Stimulated activated memory B cell treated with anti-CD40 and anti-IgM and Interleukin-4, amounts not matched to agents 10 μg/mL and 1 μg/mL and 100 μg/mL, for 72 hours (primary cell): Measurements from ENCODE around the gene MRPS14.
"Not testable (repeated sequence)": the region's sequence is repeated elsewhere in the genome, so short reads cannot be mapped to it uniquely, and the experiment has no call there.

Experiments used
- ATAC-seq: fragments of 150-1000 bp; cut with Tn5 transposase; 2 replicates; pipeline ENCODE4 v1.10.0; 2021
- H3K27ac Mint-ChIP-seq: one replicate; pipeline ENCODE4 v1.8.0; 2022; ENCODE audit warnings: mild to moderate bottlenecking, mixed read lengths
- H3K27me3 Mint-ChIP-seq: one replicate; pipeline ENCODE4 v1.8.0; 2022; ENCODE audit warnings: mixed read lengths
- H3K36me3 Mint-ChIP-seq: one replicate; pipeline ENCODE4 v1.8.0; 2022; ENCODE audit warnings: mixed read lengths
- H3K4me1 Mint-ChIP-seq: one replicate; pipeline ENCODE4 v1.8.0; 2022; ENCODE audit warnings: mixed read lengths
- H3K4me3 Mint-ChIP-seq: one replicate; pipeline ENCODE4 v1.8.0; 2022; ENCODE audit warnings: mild to moderate bottlenecking, moderate library complexity, mixed read lengths
- H3K9me3 Mint-ChIP-seq: one replicate; pipeline ENCODE4 v1.8.0; 2022; ENCODE audit warnings: mixed read lengths

MRPS14 gene

DNA sequence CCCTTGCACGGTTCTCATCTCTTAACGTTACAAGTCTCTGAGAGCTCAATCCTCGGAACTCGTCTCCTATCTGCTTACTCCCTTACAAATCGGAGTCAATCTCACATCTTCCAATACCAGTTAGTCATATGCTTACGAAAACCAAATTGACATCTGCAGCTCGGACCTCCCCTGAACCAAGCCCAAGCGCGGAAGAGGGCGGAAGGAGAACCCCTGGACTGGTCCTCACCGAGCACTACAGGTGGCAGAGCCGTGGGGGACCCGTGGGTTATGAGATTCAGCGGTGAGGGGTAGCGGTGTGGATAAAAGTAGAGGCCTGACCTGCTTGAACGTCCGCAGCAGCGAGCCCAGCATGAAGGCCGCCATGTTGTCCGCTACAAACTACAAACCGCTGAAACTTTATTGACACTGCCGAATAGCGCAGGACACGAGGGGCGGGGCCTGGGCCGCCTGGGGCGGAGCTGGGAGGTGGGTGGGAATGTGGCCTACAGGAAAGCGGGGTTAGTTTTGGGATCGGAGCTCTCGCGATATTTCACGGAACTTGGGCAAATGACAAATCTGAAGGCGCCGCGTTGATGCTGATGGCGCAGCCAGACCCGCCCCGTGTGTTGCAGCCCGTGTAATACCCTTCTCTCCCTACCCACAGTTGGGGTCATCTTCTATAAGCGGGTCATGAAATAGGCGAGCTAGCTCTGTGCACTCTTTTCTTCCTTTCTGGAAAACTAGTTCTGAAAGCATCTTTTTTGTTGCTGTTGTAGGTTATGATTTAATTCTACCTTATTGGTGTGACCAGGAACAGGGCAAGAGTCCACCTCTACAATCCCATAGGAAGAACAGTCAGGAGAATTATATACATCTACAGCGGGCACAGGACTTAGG is at the start of gene MRPS14:
Gene MRPS14, minus strand, starts transcription at position 383 of the 879 bp plus-strand sequence. Its CDS starts 17 bp downstream, at position 366.
- H3K4me1 Mint-ChIP-seq, result peaks cover 26% of the 10 kb centered on the region
- peaks cover 11% of the 10 kb centered on the region for H3K36me3 Mint-ChIP-seq
- no peaks in the 10 kb centered on the region for H3K27me3 Mint-ChIP-seq
- H3K9me3 Mint-ChIP-seq, result no peaks in the 10 kb centered on the region
- peak; percentile 97 for ATAC-seq
- peak within 1 kb of the TSS; percentile 88 for H3K4me3 Mint-ChIP-seq
- H3K27ac Mint-ChIP-seq, result peak within 1 kb of the TSS; percentile 87

DNA sequence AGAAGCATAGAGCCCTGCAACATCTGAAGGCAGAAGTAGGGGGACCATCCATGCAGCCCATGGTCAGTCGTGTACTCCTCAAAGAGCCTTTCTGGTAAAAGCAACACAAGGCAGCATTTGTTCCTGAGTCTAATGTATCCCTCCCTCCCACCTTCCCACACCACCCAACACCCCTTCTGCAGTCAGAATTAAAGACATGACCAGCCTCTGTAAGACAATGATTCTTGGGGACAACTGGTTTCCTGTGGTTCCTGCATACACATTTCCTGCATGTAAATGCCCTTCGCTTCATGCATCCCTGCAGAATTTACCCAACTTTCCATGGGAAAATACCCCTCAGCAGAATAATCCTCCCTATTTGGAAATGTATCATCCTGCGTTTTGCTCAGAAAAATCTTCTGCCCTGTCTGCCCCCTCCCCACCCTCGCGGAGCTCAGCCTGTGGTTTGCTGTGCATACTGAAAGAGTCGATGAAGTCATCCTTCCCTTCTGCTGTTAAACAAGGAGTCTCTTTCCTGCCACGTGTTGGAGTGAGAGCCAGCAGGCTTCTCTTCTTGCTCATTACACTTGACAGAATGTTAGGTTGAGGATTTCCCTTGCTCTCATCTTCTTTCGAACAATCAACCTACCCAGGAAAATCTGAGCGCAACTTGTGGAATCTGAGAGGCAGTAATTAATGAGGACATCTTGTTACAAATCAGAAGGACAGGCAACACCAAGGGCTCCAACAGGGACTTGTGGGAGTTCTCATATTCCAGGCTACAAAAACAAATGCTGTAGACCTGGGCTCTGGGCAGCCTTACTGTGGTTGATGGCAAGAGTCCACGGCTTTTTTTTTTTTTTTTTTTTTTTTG is 49.1 kb upstream of the MRPS14 start:
- H3K9me3 Mint-ChIP-seq, result no peaks in the 10 kb centered on the region
- H3K4me3 Mint-ChIP-seq, result no peak overlapping the region
- H3K27ac Mint-ChIP-seq, result no peak overlapping the region
- ATAC-seq, result no peak
- no peaks in the 10 kb centered on the region for H3K36me3 Mint-ChIP-seq
- peaks cover 46% of the 10 kb centered on the region for H3K27me3 Mint-ChIP-seq
- H3K4me1 Mint-ChIP-seq, result peaks cover 7% of the 10 kb centered on the region

DNA sequence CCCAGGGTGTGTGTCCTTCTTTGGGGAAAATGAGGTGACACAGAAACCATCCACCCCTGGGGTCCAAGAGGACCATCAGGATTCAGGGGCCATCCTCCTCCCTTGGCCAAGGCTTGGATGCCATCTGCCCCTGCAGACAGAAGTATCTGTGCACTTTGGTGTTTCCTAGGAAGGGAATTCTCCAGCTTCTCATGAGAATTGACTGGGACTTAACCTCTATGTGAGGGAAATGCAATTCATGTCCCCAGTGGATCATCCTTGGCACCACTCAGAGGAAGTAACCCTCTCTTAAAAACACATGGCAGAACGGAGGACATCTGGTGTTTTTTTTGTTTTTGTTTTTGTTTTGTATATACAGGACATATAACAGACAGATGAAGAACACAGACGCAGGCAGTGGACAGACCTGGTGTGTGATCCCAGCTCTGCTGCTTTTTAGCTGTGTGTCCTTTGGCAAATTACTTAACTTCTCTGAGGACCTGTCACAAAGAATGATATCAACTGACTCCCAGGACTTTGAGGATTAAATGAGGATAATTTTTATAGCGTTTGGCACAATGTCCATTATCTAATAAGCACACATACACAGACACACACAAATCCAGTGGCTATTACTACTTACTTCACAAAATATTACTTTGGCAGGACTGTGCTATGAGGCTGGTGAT is 48.2 kb upstream of the MRPS14 start:
- peaks cover 53% of the 10 kb centered on the region for H3K27me3 Mint-ChIP-seq
- H3K27ac Mint-ChIP-seq, result no peak overlapping the region
- peaks cover 7% of the 10 kb centered on the region for H3K4me1 Mint-ChIP-seq
- H3K36me3 Mint-ChIP-seq, result no peaks in the 10 kb centered on the region
- H3K9me3 Mint-ChIP-seq, result no peaks in the 10 kb centered on the region
- H3K4me3 Mint-ChIP-seq, result no peak overlapping the region
- ATAC-seq, result no peak

DNA sequence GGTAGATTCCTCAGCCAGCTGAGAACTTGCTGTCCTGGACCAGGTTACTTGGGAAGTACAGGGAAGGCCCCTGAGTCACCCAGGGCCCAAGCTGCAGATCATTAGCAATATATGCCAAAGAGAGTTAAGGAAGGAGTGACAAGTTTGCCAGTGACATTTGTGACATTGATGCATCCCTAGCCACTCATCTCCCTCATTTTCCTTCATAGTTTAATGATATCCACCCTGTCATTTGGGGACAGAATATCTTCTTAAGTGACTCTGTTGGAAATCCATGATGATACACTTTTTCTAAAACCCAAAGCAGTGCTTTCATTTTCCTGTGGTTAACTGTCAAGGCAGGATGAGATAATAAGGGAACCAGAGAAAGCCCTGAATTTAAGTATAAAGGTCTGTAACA is 47.6 kb upstream of the MRPS14 start:
- Mint-ChIP-seq H3K27ac (no peak overlapping the region), H3K27me3 (peaks cover 59% of the 10 kb centered on the region), H3K4me1 (peaks cover 7% of the 10 kb centered on the region), H3K9me3 (no peaks in the 10 kb centered on the region), H3K4me3 (no peak overlapping the region), H3K36me3 (no peaks in the 10 kb centered on the region)
- no peak for ATAC-seq

DNA sequence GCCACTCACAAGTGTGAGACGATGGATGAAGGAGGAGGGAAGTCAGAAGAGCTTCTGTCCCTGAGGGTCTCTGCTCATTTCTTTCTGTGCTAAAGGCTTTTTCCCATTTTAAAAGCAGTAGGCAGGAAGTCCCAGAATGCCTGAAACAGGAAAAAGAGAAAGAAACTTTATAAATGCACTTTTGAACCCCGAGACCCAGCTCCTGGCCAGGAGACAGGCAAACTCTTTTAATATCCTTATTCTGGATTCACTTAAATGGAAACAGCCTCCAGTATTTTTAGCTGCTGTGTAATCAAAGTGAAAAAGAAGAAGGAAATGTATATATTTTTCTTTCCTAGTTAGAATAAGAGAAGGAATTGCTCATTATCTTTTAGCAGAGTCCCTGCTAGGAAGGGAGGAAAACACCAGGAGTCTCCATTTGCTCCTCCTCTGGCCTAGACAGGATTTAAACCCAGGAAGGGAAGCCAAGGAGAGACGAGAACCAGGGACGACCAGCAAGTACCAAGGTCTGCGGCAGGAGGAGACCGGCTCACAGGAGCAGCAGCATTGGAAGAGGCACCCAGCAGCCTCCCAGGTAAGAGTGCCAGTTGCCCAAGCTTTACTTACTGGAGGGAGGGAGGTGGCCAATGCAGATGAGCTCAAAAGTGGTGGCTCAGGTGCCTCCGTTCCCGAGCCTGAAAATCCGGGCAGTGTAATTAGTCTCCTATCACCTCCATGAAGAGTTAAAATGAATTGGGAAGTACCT is 44.3 kb upstream of the MRPS14 start, which contains the start of gene TNN:
Gene TNN, plus strand, starts transcription at position 472 of the 745 bp plus-strand sequence. CDS start 9,586 bp downstream, outside the sequence.
- H3K27ac Mint-ChIP-seq, result no peak within 1 kb of the TSS
- H3K4me3 Mint-ChIP-seq, result no peak within 1 kb of the TSS
- ATAC-seq, result no peak
- peaks cover 6% of the 10 kb centered on the region for H3K4me1 Mint-ChIP-seq
- peaks cover 45% of the 10 kb centered on the region for H3K27me3 Mint-ChIP-seq
- no peaks in the 10 kb centered on the region for H3K36me3 Mint-ChIP-seq
- no peaks in the 10 kb centered on the region for H3K9me3 Mint-ChIP-seq

DNA sequence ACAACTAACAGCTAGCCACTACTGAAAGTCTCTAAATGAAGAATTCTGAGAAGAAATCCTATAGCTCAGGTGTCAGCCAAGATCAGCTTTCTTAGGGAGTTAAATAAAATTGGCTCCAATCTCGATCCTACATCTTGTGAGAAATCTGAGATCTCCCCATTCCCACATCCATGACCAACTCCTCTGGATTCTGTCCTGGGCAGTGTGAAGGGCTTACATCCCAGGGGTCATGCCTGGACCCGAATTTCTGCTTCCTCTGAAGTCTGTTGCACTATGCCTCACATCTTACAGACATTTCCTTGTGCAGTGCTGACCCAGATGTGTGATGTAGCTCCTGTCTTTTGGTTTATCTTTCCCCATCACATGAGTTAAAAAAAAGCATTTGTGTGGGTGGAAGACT is 39.6 kb upstream of the MRPS14 start:
- Mint-ChIP-seq H3K36me3 (no peaks in the 10 kb centered on the region), H3K4me3 (no peak overlapping the region), H3K27me3 (peaks cover 34% of the 10 kb centered on the region), H3K4me1 (no peaks in the 10 kb centered on the region), H3K27ac (no peak overlapping the region), H3K9me3 (peaks cover 2% of the 10 kb centered on the region)
- ATAC-seq, result no peak

DNA sequence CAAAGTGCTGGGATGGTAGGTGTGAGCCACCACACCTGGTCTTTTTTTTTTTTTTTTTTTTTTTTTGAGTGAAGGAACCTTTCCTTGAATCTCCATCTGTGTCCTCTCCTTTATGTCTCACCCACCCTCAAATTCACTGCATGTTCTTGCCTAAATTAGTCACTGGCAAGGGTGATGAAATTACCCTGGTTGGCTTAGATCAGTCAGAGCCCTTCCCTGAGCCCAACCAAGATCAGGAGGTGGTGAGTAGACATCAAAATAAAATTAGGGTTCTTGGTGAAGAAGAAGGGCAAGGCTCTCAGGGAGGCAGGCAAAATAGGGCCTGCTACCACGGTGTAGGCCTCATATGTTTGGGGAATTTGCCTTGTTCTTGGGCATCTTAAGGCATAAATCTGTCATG is 39.1 kb upstream of the MRPS14 start:
- H3K27ac Mint-ChIP-seq, result no peak overlapping the region
- no peaks in the 10 kb centered on the region for H3K4me1 Mint-ChIP-seq
- ATAC-seq, result no peak

DNA sequence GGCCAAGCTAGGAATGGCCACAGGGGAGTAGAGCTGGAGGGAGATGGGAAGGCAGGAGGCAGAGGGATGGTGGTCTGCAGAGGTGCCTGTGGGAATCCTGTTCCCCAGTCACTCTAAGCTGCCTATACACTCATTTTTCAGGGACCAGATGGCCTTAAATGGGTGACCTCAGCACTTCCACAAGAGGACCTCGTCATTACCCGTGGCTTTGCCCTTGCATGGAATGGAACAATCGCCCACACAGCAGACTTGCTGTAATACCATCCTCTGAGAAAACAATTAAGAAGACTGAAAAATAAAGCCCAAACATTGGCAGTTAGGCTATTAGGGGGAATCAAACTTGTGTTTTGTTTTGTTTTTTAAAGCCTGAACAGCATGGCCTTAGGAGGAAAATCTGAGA is 31.5 kb upstream of the MRPS14 start:
- Mint-ChIP-seq H3K4me3 (no peak overlapping the region), H3K36me3 (peaks cover 4% of the 10 kb centered on the region), H3K27ac (no peak overlapping the region), H3K9me3 (peaks cover 6% of the 10 kb centered on the region), H3K27me3 (peaks cover 84% of the 10 kb centered on the region), H3K4me1 (no peaks in the 10 kb centered on the region)
- no peak for ATAC-seq

More for the DNA sequence above, 39.1 kb upstream of the MRPS14 start:
- no peak overlapping the region for H3K4me3 Mint-ChIP-seq
- peaks cover 34% of the 10 kb centered on the region for H3K27me3 Mint-ChIP-seq
- peaks cover 2% of the 10 kb centered on the region for H3K9me3 Mint-ChIP-seq
- no peaks in the 10 kb centered on the region for H3K36me3 Mint-ChIP-seq

DNA sequence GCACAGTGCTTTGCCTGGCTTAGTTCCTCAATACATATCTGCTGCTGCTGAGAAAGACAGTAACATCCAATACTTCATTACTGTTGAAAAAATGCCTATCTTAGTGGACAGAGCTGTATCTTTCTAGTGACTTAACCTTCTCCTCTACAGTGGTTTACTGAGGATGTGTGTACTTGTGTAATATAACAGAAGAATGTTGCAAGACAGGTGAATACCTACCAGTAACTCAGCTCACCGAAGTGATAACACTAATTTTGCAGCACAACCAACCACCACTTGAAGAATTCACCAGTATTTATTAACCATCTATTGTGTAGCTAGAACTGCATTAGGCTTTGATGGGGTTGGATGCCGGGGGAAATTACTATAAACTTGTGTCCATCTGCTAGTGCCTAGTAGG is 27.8 kb upstream of the MRPS14 start:
- peaks cover 95% of the 10 kb centered on the region for H3K27me3 Mint-ChIP-seq

DNA sequence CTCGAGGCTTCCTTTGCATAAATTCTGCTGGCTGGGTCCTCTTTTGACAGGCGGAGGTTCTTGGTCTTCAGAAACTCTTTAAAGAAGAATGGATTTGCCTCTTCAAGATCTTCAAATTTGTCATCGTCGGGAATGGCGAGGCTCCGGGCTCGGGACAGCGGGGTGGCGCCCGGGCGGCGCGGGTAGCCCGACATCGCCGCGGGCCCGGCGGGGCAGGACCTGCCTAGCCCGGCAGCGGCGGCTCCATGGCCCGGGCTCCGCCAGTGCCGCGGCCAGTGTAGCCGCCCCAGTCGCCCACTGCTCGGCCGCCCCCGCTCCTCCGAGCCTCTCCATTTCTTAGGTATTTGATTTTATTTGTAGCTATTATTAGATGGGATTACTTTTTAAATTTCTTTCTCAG is 22.3 kb upstream of the MRPS14 start:
- peak; percentile 70 for ATAC-seq
- Mint-ChIP-seq H3K27me3 (peaks cover 59% of the 10 kb centered on the region), H3K36me3 (no peaks in the 10 kb centered on the region), H3K27ac (no peak overlapping the region), H3K9me3 (no peaks in the 10 kb centered on the region), H3K4me1 (no peaks in the 10 kb centered on the region), H3K4me3 (no peak overlapping the region)

More for the DNA sequence above, 27.8 kb upstream of the MRPS14 start:
- Mint-ChIP-seq H3K9me3 (no peaks in the 10 kb centered on the region), H3K36me3 (no peaks in the 10 kb centered on the region), H3K4me1 (no peaks in the 10 kb centered on the region), H3K4me3 (no peak overlapping the region), H3K27ac (no peak overlapping the region)
- no peak for ATAC-seq

DNA sequence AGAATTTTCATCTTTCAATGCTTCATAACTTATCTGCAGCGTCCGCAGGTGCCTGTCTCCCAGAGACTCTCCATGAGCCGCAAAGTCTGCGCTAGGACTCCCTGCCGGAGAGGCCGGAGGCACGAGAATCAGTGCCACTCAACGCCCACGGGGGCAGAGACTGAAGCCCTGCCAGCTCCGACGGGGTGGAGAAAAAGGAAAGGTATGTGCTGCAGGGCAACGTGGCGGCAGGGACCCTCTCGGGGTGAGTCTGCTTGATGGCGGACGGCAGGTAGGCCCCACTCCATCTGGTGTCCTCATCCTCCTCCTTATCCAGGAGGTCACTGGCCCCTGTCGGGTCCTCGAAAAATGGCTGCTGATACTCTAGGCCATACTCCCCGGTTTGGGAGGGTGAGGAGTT is 21.9 kb upstream of the MRPS14 start:
- Mint-ChIP-seq H3K36me3 (no peaks in the 10 kb centered on the region), H3K9me3 (no peaks in the 10 kb centered on the region), H3K4me3 (no peak overlapping the region), H3K27me3 (peaks cover 58% of the 10 kb centered on the region), H3K4me1 (no peaks in the 10 kb centered on the region), H3K27ac (no peak overlapping the region)
- ATAC-seq, result no peak

DNA sequence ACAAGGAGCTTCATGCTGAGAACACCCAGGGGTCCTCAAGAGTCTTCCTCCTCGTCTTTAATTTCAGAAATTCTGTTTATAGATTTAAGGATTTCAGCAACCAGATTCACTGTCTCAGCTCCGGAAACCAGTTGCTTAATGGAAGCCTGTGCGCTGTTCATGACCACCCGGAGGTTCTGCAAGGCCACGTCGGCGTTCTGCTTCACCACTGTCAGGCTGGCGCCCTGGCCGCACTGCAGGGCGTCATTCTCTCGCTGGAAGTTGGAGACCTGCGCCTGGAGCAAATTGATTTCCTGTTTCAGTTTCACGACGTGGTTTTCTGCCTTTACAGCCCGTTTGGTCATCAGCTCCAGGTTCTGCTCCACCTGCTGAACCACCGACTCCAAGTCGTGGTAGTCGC is 21.4 kb upstream of the MRPS14 start:
- not testable (repeated sequence) for H3K4me1 Mint-ChIP-seq, H3K36me3 Mint-ChIP-seq, H3K4me3 Mint-ChIP-seq, ATAC-seq, H3K27ac Mint-ChIP-seq, H3K9me3 Mint-ChIP-seq
- peaks cover 54% of the 10 kb centered on the region for H3K27me3 Mint-ChIP-seq

DNA sequence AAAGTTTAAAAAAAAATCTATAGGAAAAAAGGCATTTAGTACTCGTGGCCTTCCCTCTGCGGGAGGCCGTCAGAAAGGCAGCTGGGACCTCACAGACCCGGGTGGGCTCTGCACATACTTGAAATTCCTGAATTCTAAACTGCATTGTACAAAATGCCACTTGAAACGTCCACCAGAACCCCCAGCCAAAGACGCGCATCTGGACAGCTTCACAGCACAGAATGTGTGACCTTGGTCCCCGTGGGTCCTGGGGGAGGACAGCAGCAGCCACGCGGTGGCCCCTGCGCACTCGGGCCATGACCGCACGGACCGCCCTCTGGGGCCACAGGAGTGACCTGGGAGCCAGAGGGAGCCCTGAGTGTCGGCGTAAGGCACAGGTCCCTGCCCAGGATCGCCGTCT is 20.6 kb upstream of the MRPS14 start:
- no peak overlapping the region for H3K4me3 Mint-ChIP-seq
- ATAC-seq, result no peak
- no peaks in the 10 kb centered on the region for H3K9me3 Mint-ChIP-seq
- H3K4me1 Mint-ChIP-seq, result no peaks in the 10 kb centered on the region
- no peaks in the 10 kb centered on the region for H3K36me3 Mint-ChIP-seq
- peaks cover 46% of the 10 kb centered on the region for H3K27me3 Mint-ChIP-seq
- H3K27ac Mint-ChIP-seq, result no peak overlapping the region

DNA sequence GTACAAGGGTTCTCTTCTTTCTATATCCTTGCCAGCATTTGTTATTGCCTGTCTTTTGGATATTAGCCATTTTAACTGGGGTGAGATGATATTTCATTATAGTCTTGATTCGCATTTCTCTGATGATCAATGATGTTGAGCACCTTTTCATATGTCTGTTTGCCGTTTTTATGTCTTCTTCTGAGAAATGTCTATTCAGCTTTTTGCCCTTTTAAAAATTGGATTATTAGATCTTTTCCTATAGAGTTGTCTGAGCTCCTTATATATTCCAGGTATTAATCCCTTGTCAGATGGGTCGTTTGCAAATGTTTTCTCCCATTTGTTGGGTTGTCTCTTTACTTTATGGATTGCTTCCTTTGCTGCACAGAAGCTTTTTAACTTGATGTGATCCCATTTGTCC is 19.4 kb upstream of the MRPS14 start:
- Mint-ChIP-seq H3K27ac (no peak overlapping the region), H3K4me3 (no peak overlapping the region), H3K27me3 (peaks cover 34% of the 10 kb centered on the region), H3K36me3 (no peaks in the 10 kb centered on the region), H3K9me3 (no peaks in the 10 kb centered on the region), H3K4me1 (no peaks in the 10 kb centered on the region)
- ATAC-seq, result no peak
